ENCODE measurements around the gene MARCHF4.

The MARCHF4 gene

DNA sequence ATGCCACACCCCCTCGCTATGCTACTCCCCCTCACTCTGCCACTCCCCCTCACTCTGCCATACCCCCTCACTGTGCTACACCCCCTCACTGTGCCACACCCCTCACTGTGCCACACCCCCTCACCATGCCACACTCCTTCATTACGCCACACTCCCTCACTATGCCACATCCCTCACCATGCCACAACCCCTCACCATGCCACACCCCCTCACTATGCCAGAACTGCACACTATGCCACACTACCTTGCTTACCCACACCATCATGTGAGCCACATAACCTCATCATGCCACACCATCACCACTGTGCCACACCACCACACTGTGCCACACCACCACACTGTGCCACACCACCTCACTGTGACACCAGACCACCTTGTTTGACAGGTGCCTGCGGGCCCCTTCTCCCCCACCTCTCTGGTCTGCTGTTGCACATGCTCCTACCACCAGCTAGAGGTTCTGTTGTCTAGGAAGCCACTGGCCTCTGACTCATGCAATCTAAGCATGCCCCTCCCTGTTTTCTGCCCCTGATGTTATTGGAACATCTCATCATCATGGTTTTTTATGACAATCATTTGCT lies 22.0 kb downstream of the MARCHF4 start:
- peak in 1 of 2 donors; percentile 23 for DNase-seq (ENCODE audit: low read depth in 2 of 2)

DNA sequence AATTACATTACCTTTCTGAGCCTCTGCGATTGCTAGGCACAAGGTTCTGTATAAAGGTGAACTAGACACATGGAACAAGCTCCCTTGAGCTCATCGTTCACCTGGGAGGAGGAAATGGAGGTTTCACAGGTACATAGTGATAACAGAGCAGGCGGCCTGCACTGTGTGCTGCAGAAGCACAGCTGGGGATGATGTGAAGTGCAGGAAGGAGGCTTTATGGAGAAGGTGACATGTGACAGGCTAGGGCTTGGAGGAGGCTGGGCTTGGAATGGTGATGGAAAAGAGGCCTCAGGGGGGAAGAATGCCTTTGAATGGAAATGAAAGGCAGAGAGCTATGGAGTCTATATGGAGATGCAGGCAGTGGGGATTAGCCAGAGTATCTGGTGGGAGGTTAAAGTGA lies 22.9 kb downstream of the MARCHF4 start:
- DNase-seq (ENCODE audit: low read depth in 2 of 2) = no peak

DNA sequence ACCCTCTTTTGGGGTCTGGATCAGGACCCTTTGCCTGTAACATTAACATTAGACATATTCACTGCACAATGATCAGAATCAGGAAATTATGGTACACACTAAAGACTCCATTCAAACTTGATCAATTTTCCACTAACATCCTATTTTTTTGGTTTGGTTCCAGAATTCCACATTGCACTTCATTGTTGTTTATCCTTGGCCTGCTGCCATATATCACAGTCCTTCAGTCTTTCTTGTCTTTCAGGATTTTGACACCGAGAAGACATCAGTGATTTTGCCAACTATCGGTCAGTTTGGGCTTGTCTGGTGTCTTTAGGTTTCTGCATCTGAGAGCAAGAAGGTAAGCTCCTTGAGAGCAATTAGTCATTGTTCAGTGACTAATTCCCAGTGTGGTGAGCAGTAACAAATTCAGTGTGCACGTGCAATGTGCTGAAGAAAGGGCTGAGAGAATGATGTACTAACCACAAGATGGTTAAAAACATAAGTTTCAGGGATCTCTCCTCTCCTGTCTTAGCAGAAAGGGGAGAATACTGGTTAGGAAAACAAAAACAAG lies 23.5 kb downstream of the MARCHF4 start:
- no peak for DNase-seq (ENCODE audit: low read depth in 2 of 2)

DNA sequence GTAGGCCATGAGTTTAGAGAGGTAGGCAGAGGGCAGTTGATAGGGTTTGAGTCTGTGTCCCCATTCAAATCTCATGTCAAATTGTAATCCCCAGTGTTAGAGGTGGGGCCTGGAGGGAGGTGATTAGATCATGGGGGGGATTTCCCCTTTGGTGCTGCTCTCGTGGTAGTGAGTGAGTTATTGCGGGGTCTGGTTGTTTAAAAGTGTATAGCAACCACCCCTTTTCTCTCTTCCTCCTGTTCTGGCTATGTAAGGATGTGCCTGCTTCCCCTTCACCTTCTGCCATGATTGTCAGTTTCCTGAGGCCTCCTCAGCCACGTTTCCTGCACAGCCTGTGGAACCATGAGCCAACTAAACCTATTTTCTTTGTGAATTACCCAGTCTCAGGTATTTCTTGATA lies 25.5 kb downstream of the MARCHF4 start:
- DNase-seq (ENCODE audit: low read depth in 2 of 2) = no peak

DNA sequence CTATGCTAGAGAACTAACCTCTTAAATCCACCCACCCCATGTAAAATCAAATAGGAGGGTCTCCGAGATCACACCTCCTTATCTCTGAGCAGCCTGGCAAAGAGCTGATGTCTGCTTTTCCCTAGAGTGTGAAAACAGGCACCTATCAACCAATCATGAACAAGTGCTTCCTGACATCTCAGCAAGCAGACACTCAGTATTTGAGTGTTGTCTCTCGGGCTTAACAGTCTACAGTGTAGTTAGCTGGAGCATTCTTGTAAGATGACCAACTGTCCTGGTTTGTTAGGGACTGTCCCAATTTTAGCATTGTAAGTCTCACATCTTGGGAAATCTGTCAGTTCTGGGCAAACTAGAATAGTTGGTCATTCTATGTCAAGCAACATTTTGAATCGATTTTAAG lies 26.4 kb downstream of the MARCHF4 start:
- no peak for DNase-seq (ENCODE audit: low read depth in 2 of 2)

DNA sequence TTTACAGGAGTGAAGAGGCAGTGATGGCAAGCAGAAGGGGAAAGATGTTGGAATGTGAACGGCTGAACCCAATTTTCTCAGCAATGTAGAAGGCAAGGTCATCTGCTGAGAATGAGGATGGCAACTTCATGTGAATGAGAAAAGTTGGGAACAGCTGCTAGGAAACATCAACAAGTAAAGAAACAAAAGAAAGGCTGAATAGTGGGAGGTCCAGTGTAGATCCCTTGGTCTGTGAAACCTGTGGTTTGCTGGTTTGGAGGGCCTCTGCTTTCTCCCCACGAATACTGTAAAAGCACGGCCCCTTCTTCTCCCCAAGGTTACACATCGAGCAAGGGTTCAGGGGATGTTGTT lies 27.4 kb downstream of the MARCHF4 start:
- no peak for DNase-seq (ENCODE audit: low read depth in 2 of 2)

DNA sequence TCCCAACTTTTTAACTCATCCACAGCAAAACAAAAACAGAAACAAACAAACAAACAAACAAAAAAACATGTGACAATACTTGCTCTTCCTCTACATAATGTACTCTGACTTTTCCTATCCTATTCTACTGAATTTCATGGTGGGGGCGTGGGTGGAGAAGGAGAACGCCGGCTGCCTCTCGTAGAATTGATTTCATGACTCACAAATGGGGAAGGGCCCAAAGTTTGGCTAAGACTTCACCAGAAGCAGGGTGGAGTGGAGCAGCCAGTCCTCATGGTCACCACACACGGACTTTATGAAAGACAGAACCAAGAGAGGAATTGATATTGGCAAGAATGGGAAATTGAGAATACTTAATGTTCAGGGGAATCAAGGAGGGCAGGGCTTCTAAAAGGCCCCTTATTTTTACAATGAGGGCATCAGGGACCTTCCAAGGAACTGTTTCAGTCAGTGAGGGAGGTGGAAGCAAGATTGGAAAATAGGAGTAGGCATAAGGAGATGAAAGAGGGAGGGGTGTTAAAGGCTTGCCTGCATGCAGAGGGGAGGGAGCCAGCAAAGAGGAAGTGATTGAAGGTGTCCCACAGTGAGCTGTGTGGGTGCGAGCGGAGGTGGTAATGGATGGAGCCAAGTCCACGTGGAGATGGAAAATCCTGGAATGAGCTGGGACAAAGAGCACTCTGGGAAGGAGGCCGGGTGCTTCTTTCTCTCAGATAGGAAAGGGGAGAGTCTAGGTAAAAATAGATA lies 27.9 kb downstream of the MARCHF4 start:
- no peak for DNase-seq (ENCODE audit: low read depth in 2 of 2)

DNA sequence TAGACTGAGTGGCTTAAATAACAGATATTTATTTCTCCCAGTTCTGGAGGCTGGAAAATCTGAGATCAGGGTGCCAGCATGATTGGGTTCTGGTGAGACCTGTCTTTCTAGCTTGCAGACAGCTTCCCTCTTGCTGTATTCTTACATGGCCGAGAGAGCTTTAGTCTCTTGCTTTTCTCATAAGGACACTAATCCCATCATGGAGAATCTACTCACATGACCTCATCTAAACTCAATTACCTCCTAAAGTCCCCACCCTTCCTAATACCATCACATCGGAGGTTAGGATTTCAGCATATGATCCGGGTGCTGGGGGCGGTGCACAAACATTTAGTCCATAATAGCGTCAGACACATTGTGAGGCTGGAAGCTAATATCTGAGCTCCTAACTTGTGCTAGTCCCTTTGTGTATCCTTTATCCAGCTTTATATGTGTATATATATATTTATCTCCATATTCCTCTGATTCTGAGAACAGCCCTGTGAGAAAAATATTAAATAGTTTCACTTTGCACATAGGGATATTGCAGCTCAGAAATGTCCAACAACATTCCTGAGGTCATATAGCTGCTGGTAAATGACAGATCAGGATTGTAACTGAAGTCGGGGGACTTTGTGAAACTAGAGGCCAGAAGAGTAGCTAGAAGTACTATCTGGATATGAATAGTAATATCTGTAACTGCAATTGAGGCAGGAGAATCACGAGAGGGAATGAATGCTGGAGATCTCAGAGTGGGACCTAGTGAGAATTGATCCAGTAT lies 28.9 kb downstream of the MARCHF4 start:
- no peak for DNase-seq (ENCODE audit: low read depth in 2 of 2)

DNA sequence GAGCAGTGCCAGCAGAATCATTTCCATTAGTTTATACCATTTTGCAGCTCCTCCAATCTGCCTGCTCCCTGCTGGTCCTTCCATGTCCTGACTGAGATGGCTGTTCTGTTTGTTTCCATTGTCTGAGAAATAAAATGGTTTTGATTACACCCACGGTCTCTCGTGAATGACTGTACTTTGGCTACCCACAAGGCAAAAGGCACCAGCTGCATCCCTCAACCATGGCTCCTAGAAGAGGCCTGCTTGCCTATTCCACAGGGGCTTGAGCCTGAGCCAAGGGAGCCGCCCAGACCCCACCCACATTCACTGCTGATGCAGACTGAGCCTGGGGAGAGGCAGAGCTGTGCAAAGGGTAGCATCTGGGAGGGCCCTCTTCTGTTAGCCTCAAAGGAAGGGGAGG lies 31.2 kb downstream of the MARCHF4 start:
- DNase-seq (ENCODE audit: low read depth in 2 of 2) = no peak

DNA sequence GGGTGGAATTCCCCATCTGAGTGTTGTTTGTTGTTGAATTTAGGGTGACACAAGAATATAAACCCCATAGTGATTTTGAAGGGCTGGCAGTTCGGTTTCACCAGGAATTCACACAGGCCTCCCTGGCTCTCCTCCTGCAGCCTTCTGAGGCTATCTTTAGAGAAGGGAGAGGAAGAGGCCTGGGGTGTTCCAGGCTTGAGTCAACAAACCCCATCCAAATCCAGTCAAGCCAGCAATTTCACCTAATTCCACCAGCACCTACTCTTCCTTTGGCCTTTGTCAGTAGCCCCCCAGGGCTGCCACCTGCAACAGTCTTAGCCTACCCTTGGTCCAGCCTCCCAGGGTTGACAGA lies 32.0 kb downstream of the MARCHF4 start:
- DNase-seq (ENCODE audit: low read depth in 2 of 2) = no peak

DNA sequence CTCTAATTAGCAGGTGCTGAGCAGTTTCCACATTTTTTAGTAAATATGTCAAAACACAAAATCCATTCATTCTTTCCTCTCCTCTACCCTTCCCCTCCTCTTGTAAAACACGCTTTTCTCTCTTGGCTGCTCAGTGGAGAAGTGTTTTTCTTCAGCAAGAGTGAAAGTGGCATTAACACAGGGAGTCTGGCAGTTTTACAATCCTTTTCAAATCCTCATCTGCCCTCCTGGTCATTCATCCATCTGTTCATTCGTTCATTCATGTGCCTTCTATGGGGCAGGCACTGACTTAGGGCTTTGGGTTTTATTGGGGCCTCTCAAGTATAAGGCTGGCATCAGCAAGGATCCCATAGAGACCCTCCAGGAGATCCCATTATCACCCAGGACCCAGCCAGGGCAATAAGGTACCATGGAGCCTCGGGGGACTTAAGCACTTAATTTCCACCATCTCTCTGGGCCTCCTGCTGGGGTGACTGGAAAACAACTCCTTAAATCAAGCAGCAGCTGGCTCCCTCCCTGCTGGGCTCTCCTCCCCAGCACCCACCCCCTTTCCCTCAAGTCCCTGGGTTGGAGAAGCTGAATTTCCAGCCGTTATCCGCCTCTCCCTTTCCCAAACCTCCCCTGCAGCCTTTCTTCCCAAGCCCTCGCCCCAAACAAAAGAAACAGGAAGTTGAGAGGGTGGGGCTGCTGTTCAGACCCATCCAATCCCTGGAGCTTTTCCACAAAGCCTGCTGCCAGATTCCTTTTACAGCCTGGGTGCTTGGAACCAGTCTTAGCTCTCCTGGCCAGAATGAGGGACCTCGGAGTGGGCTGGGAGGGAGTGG lies 32.6 kb downstream of the MARCHF4 start:
- DNase-seq (ENCODE audit: low read depth in 2 of 2) = no peak

DNA sequence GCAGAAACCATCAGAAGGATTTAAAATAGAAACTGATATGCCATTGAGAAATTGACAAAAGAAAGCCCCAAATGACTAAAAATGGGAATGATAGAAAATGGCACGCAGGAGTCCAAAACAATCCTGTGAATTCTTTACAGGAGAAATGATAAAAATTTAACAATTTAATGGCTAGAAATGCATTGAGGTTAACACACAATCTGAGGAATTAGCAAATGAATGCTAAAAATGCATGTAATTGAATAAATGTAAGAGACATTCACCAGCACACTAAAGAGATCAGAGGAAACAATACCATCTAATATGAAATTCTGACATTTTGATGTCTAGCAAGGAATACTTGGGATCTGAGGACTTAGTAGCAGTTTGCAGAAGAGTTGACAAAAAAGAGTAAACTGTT lies 37.0 kb downstream of the MARCHF4 start:
- no peak for DNase-seq (ENCODE audit: low read depth in 2 of 2)

DNA sequence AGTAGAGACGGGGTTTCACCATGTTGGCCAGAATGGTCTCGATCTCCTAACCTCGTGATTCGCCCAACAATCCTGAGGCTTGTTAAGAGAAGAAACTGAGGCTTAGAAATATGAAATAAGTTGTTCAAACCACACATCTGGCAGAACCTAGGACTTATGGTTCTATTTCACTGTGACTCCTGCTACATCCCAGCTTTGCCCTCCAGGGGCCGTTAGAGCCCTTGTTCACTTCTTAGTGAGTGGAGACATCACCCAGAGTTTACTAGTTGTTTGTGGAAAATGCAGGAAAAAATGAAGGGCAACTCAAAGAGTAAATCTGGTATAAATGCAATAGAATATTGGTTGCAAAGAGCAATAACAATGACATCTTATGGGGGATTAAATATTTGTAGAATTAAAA lies 43.9 kb downstream of the MARCHF4 start:
- no peak for DNase-seq (ENCODE audit: low read depth in 2 of 2)

DNA sequence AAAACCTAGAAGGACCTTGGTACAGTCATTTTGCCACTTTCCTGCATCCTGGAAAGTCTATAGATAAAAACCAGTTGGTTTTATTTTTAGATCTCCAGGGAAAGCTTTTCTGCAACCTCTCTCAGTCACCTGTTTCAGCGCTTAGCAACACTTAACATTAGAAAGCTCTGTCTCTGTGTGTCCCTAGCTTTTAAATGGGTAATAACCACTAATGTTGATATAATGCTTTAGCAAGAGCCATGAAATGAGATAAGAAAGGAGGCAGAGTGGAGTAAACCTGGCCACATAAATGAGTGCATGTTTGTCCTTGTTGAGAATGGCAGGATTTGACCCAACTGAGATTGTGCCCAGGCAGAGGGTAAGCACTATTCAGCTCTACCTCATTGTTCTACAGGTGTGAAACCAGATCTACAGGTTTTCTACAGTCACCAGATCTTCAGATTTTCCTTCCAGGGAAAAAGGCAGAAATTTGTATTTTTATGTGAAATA lies 44.8 kb downstream of the MARCHF4 start:
- DNase-seq (ENCODE audit: low read depth in 2 of 2) = no peak
